Activated B cell treated with CpG ODN at 0.5 μM for 24 hours (primary cell): ENCODE data around the gene IL12RB1. TPM values are rescaled to one million over a fixed set of nuclear protein-coding genes. Genes with fewer than 3 reads are reported as not detected.

Experiments
- ATAC-seq: fragments of 200-7000 bp; cut with Tn5 transposase; one replicate; pipeline ENCODE4 v1.10.0; 2021; ENCODE audit warnings: low read depth, mild to moderate bottlenecking, moderate library complexity
- CTCF ChIA-PET: fragments of 350-600 bp; sonication (Branson Sonifier 250); formaldehyde crosslinking; loops from one replicate; lab custom pipeline; 2021; ENCODE audit warnings: antibody characterized with exemption; lab: Charles Lee
- POLR2A ChIA-PET: fragments of 350-600 bp; sonication (Branson Sonifier 250); formaldehyde crosslinking; loops from one replicate; lab custom pipeline; 2021; ENCODE audit warnings: antibody characterized with exemption; lab: Charles Lee
- DNase-seq: peaks from one replicate; pipeline ENCODE4 v3.0.0; 2022
- H3K27ac Mint-ChIP-seq: one replicate; pipeline ENCODE4 v1.8.0; 2020; ENCODE audit warnings: mixed read lengths
- H3K27me3 Mint-ChIP-seq: one replicate; pipeline ENCODE4 v1.8.0; 2021; ENCODE audit warnings: mixed read lengths
- H3K36me3 Mint-ChIP-seq: one replicate; pipeline ENCODE4 v1.8.0; 2021; ENCODE audit warnings: low read depth, mixed read lengths
- H3K4me1 Mint-ChIP-seq: one replicate; pipeline ENCODE4 v1.8.0; 2021; ENCODE audit warnings: mixed read lengths
- H3K4me3 Mint-ChIP-seq: one replicate; pipeline ENCODE4 v1.8.0; 2020; ENCODE audit warnings: mild to moderate bottlenecking, mixed read lengths
- H3K9me3 Mint-ChIP-seq: one replicate; pipeline ENCODE4 v1.8.0; 2020; ENCODE audit warnings: mixed read lengths
- CTCF ChIP-seq: fragments of 200-600 bp; IDR thresholded peaks from one replicate; pipeline ENCODE4 v1.8.0; 2022; ENCODE audit warnings: antibody characterized with exemption, mild to moderate bottlenecking
- intact Hi-C: fragments of 100-400 bp; cut with micrococcal nuclease; formaldehyde crosslinking; loops from one replicate; pipeline ENCODE4 v1.15.1; 2024
- total RNA-seq: library from RNA; stranded (reverse); gene quantifications from 2 replicates; pipeline ENCODE4 v1.2.3, GENCODE V29; 2022

IL12RB1 gene
- 19.9 and 20.9 TPM in 2 replicates for total RNA-seq

GRCh38 chr19:18086590-18087138 lies at the start of gene IL12RB1:
Gene IL12RB1, minus strand, starts transcription at chr19:18086934. Its CDS starts 111 bp downstream, at chr19:18086823.
- ATAC-seq (peak; percentile 41), DNase-seq (peak; percentile 38)
- H3K9me3 Mint-ChIP-seq = peaks cover 3% of the 10 kb centered on the region
- POLR2A ChIA-PET = interaction anchor here (0.6 to 8.7 kb wide), 12 partner anchors 12 to 235 kb away, joined by 3 to 146 read pairs (median 6); partner anchors contain the start of genes ARRDC2, MAST3 and PIK3R2
- CTCF ChIA-PET = interaction anchor here (0.7 to 1.3 kb wide), 2 partner anchors 11 to 23 kb away, joined by 3 read pairs; no protein-coding TSS in a partner anchor
- H3K27me3 Mint-ChIP-seq = no peaks in the 10 kb centered on the region
- H3K36me3 Mint-ChIP-seq = peaks cover 13% of the 10 kb centered on the region
- H3K4me3 Mint-ChIP-seq = peak within 1 kb of the TSS; percentile 87
- no peak for TF ChIP-seq CTCF
- intact Hi-C loops = no loop called here
- peaks cover 58% of the 10 kb centered on the region for H3K4me1 Mint-ChIP-seq
- H3K27ac Mint-ChIP-seq = peak within 1 kb of the TSS; percentile 89

- Mint-ChIP-seq H3K27me3 (no peaks in the 10 kb centered on the region), H3K4me1 (no peaks in the 10 kb centered on the region), H3K36me3 (peaks cover 72% of the 10 kb centered on the region), H3K9me3 (no peaks in the 10 kb centered on the region), H3K4me3 (no peak overlapping the region), H3K27ac (no peak overlapping the region)
- CTCF ChIA-PET = no interaction called here
- ATAC-seq = no peak
- no peak for TF ChIP-seq CTCF
- POLR2A ChIA-PET = no interaction called here
- DNase-seq = no peak
- intact Hi-C loops = no loop called here
These were observed 49.2 kb upstream of the IL12RB1 start for GRCh38 chr19:18135712-18136584.

- ChIA-PET CTCF (no interaction called here), POLR2A (interaction anchor here (0.6 to 1.3 kb wide), 3 partner anchors 8 to 303 kb away, joined by 3 to 5 read pairs (median 3); no protein-coding TSS in a partner anchor)
- DNase-seq (no peak), ATAC-seq (no peak)
- H3K27me3 Mint-ChIP-seq = no peaks in the 10 kb centered on the region
- no peak for TF ChIP-seq CTCF
- no peaks in the 10 kb centered on the region for H3K4me1 Mint-ChIP-seq
- intact Hi-C loops = no loop called here
- peaks cover 77% of the 10 kb centered on the region for H3K36me3 Mint-ChIP-seq
- no peak overlapping the region for H3K4me3 Mint-ChIP-seq
- no peaks in the 10 kb centered on the region for H3K9me3 Mint-ChIP-seq
- H3K27ac Mint-ChIP-seq = no peak overlapping the region
These were observed 45.3 kb upstream of the IL12RB1 start for GRCh38 chr19:18131841-18132596.

GRCh38 chr19:18130523-18131242 lies 43.9 kb upstream of the IL12RB1 start:
- DNase-seq = no peak
- no peaks in the 10 kb centered on the region for H3K9me3 Mint-ChIP-seq
- ChIA-PET POLR2A (interaction anchor here (0.6 to 1.3 kb wide), 4 partner anchors 11 to 101 kb away, joined by 3 to 4 read pairs (median 3); no protein-coding TSS in a partner anchor), CTCF (no interaction called here)
- H3K27ac Mint-ChIP-seq = no peak overlapping the region
- no peak for ATAC-seq
- intact Hi-C loops = no loop called here
- no peak for TF ChIP-seq CTCF
- H3K4me3 Mint-ChIP-seq = no peak overlapping the region
- peaks cover 2% of the 10 kb centered on the region for H3K4me1 Mint-ChIP-seq
- peaks cover 73% of the 10 kb centered on the region for H3K36me3 Mint-ChIP-seq
- H3K27me3 Mint-ChIP-seq = no peaks in the 10 kb centered on the region
